Middle frontal gyrus (tissue), 1 donor: ENCODE results near the gene LRIG2.
"Not testable (repeated sequence)": the region's sequence is repeated elsewhere in the genome, so short reads cannot be mapped to it uniquely, and the experiment has no call there.

Source experiments
- DNase-seq: peaks from one replicate; pipeline ENCODE4 v3.0.0-alpha.2; 2015; ENCODE audit warnings: low spot score; ENCODE audit errors: extremely low spot score

The LRIG2 gene

DNA sequence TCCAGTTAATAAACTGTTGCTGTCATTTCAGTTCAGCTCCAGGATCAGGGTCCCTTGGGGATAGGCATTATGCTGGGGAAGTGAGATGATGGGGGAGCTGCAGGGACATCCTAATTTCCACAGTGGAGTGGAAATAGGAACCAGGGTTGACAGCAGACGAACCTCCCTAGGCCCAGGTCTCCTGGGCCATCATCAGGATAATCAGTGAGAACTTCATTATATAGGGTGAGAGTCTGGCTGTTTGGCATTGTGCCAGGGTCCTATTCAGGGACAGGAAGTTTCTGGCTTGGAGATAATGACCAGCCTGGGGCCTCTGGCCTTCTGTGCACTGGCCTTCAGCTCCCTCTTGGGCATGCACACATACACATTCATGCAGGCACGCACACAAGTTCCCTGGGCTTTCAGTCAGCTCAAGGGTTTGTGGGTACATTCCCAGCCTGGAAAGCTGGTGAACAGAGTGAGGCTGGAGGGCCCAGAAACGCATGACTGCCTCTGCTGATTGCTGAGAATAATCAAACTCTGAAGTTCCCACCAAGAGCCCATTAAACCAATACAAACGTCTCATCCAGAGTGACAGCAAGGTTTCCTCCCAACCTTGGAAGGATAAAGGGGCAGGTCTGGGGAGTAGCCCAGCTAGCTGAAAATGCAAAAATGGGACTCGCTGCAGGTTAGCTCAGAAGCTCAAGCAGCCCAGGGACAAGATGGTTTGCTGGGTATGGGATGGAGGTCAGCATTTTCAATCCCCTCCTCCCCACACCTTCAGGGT is 13.9 kb upstream of the LRIG2 start:
- DNase-seq: no peak

- DNase-seq: not testable (repeated sequence)
Measured at GRCh38 chr1:113063456-113063855, 9.5 kb upstream of the LRIG2 start.

DNA sequence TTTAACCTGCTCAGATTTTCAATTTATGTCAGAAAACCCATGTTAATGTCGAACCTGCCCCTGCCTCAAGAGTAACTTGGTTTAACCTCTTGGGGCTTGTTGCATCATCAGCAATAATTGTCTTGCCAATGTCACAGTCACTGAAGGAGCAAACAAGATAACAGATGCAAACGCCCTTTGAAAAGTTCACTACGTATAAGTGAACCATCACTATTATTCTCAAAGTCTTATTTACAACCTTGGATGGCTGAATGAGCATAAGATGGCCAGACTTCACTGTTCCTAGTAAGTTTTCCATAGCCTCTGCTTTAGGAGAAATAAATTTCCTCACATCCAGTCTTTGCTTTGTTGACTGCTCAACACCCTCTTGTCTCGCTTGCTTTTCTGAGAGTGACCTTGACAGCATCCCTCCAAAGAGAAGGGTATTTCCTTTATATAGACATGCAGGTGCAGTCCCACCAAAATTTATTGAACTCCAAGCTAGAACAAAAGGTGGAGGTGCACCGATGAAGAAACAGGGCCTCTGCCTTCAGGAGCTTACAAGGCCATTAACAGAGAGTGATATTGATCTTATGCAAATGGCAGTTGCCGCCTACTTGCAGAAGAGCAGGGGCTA is 749 bp upstream of the LRIG2 start:
- no peak for DNase-seq

- DNase-seq: no peak
Measured at GRCh38 chr1:113073479-113073950, 517 bp downstream of the LRIG2 start.

GRCh38 chr1:113074237-113074636 is 1.2 kb downstream of the LRIG2 start:
- DNase-seq: no peak

DNA sequence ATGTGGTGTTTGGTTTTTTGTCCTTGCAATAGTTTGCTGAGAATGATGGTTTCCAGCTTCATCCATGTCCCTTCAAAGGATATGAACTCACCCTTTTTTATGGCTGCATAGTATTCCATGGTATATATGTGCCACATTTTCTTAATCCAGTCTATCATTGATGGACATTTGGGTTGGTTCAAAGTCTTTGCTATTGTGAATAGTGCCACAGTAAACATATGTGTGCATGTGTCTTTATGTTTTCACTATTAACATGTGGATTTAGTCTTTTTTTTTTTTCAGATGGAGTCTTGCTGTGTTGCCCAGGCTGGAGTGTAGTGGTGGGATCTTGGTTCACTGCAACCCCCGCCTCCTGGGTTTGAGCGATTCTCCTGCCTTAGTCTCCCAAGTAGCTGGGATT is 5.0 kb downstream of the LRIG2 start:
- not testable (repeated sequence) for DNase-seq

GRCh38 chr1:113086541-113086940 is 13.5 kb downstream of the LRIG2 start:
- no peak for DNase-seq

DNA sequence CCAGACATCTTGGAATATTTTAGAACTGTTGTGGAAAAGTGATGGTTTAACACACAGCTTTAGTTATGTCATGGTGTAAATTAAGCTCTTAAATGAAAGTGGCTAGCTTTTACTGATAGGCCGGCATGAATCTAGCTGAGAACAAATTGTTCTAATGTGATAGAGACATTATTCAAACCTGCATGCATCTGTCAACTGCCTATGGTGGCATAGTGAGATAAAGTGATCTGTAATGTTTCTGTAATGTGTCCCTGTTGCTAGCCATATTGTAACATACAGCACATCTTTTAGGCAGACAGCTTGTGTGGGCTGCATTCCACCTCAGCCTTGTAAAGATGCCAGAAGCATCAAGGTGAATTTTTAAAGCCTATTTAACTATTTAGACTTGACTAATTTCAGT is 16.0 kb downstream of the LRIG2 start:
- no peak for DNase-seq

DNA sequence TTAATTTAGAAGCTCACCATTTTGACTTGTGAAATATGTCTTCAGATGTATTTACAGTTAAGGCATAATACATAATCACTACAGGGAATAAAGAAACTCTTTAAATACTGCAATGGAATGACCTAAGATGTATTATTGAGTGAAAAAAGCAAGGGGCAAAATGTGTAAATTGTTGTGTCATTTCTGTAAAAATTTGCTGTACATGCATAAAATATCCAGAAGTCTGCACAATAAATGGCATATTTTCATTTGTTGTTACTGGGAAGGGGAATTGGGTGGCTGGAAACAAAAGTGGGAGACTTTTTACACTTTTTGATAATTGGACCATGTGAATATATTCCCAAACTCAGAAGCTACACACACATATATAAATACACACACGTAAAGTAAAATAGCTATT is 17.1 kb downstream of the LRIG2 start:
- no peak for DNase-seq

- DNase-seq: no peak
Measured at GRCh38 chr1:113091988-113092594, 19.1 kb downstream of the LRIG2 start.

DNA sequence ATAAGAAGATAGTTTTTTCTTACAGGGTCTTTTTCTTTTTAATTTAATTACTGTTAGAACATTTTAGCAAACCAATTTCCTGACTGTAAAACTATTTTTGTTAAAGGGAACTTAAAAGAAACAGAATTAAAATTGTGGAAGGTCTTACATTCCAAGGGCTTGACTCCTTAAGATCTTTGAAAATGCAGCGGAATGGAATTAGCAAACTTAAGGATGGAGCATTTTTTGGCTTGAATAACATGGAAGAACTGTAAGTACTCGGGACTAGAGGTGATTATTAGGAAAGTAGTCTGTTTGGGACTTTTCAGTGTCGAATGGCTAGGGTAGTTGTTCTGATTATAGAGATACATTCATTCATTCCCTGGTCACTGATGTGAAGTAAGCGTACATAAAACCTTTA is 21.5 kb downstream of the LRIG2 start:
- no peak for DNase-seq

DNA sequence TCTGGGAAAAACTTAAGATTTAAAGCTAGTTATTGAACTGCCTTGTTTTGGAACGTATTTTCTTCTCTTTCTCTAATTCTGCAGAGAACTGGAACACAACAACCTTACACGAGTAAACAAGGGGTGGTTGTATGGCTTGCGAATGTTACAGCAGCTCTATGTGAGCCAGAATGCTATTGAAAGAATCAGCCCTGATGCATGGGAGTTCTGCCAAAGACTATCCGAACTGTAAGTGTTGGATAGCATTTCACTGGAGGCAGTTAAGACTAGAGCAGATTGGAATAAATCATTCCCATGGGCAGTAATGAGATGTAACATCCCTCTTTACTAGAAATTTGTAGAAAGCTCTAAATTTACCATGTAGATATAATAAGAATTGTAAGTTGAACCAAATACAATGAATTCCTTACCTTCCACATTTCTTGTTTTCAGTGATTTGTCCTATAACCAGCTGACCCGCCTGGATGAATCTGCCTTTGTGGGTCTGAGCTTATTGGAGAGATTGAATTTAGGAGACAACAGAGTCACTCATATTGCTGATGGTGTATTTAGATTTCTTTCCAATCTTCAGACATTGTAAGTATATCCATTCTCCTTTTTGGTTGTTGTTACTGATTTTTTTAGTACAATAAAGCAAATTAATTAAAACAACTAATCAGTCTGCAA is 22.9 kb downstream of the LRIG2 start:
- DNase-seq: peak; percentile 42

DNA sequence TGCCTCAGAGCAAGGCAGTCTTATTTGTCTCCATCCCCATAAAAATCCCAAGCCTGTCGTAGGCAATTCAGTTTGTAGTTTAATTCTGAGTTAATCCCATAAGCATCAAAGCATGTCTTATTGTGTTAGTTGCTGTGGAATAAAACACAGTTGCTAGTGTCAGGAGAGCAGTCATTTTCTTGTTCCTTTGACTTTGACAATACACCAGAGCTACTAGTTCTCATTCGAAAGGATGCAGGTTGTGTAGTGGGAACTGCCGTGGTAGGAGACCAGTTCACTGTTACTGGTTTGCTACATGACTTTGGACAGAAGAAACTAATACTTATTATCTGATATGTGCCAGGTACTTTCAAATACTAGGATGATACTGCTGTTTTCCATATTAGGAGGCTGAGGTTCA is 23.5 kb downstream of the LRIG2 start:
- no peak for DNase-seq

DNA sequence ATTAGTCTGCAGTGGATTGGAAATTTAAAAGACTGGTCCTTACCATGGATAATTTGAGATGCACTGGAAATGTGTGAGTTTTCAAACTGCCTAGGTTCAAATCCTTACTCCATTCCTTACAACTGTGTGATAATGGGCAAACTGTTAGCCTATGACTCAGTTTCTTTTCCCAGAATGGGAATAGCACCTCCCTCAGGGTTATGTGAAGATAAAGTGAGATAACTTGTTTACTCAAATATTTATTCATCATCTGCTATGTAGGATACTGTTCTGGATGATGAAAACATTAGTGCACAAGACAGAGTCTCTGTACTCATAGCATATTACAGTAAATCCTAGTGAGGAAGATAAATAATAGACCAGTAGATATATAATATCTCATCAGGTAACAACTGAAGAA is 28.6 kb downstream of the LRIG2 start:
- no peak for DNase-seq

- DNase-seq: no peak
Measured at GRCh38 chr1:113103048-113103447, 30.1 kb downstream of the LRIG2 start.

GRCh38 chr1:113103977-113104376 is 31.0 kb downstream of the LRIG2 start:
- no peak for DNase-seq

DNA sequence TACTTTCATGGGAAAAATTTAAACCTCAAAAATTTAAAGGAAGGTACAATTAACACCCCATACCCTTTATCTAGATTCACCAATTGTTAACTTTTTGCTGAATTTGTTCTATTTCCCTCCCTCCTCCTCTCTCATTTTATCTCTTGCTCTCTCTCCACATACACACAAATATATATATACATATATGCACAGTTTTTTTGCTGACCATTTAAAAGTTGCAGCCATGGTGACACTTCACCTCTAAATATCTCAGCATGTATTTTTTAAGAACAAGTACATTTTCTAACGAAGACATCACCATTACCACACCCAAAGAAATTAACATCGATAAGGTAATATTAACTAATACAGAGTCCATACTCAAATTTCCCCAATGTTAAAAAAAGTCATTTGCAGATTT is 33.9 kb downstream of the LRIG2 start:
- DNase-seq: no peak

DNA sequence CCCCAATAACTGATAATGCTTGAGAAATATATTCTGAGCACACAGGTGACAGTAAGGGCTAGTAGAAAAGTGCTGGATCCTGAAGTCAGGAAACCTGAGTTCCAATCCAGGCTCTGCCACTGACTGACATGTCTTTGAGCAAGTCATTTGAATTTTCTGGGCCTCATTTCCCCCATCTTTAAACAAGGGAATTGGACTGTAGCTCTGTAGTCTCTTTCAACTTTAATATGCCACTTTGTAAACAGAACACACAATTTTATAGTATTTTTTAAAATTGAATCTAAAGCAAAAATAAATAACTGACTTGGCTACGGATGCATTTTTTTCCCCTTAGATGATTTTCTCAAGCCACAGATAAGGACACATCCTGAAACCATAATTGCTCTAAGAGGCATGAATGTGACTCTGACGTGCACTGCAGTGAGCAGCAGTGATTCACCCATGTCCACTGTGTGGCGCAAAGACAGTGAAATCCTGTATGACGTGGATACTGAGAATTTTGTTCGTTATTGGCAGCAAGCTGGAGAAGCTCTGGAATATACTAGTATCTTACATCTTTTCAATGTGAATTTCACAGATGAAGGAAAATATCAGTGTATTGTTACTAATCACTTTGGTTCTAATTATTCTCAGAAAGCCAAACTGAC is 37.0 kb downstream of the LRIG2 start:
- DNase-seq: peak; percentile 20

GRCh38 chr1:113118266-113118665 is 45.3 kb downstream of the LRIG2 start:
- DNase-seq: no peak

DNA sequence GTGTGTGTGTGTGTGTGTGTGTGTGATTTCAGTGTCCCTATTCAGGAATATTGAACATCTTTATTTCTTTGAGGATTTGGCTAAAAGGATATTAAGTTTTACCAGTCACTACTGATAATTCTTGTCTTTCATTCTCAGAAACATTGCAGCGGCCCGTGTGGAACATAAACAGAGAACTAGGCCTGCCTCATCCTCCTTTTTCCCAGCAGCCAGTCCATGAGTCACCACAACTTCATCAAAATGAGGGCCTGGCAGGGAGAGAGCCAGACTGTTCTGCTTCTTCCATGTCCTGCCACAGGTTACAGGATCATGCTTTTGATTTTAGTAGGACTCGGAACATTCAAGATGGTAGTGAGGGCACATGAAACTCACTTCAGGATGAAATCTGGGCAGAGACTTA is 50.7 kb downstream of the LRIG2 start:
- no peak for DNase-seq

GRCh38 chr1:113124366-113124765 is 51.4 kb downstream of the LRIG2 start:
- no peak for DNase-seq

DNA sequence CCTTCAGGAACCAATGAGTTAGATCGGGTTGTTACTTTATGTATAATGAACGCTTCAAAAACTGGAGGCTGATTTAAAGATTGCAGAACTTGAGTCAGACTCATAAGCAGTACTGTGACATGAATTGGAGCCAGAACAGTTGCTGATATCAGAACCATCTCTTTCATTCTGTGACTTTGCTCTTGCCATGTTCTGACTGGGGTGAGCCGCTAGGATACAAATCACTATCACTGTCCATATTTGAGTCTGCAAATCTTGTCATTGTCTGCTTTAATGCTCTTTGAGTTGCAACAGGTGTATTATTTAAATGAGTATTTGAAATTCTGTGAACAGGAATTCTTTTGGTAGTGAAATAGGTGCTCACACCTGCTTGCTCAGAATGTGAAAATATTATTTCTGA is 52.5 kb downstream of the LRIG2 start:
- no peak for DNase-seq
